Amygdala (tissue), 56 donors: ENCODE results near the gene KLHL17.
"Not testable (repeated sequence)": the region's sequence is repeated elsewhere in the genome, so short reads cannot be mapped to it uniquely, and the experiment has no call there.

Experiments used
- DNase-seq, 56 donors: peaks; one replicate each; lab custom pipeline; 2025; lab: John Stamatoyannopoulos, UW

KLHL17 gene

DNA sequence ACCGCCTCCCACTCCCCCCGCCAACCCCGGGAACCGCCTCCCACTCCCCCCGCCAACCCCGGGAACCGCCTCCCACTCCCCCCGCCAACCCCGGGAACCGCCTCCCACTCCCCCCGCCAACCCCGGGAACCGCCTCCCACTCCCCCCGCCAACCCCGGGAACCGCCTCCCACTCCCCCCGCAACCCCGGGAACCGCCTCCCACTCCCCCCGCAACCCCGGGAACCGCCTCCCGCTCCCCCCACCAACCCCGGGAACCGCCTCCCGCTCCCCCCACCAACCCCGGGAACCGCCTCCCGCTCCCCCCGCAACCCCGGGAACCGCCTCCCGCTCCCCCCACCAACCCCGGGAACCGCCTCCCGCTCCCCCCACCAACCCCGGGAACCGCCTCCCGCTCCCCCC is 16.4 kb downstream of the KLHL17 start:
- DNase-seq: not testable (repeated sequence)

DNA sequence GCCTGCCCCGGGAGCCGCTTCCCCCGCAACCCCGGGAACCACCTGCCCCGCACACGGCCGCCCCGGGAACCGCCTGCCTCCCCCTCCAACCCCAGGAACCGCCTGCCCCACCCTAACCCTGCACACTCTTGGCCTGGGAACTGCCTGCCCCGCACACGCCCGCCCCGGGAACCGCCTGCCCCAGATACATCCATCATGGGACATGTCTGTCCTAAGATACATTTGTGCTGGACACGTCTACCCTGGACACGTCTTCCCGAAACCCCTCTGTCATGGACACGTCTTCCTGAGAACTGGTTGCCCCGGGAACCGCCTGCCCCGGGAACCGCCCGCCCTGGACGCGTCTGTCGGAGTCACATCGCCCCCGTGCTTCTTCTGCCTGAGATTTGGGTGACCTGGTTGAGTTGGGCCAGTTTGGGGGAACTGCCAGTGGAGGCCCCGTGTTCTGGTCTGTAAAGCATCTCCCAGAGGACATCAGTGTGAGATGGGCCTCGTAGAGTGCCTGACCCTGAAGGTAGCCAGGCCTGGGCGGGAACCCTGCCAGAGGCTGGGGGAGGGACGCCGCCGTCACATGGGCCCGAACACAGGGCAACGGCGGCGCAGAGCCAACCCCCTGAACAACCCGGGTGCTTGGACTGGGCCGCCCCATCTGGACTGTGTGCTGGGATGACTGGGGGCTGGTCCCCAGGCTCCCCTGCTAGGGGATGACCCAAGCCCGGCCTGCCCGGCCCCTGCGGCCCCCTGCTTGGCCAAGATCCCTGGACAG is 17.9 kb downstream of the KLHL17 start:
- no peak for DNase-seq

- no peak for DNase-seq
Measured at GRCh38 chr1:978835-979743, 18.7 kb downstream of the KLHL17 start.

GRCh38 chr1:979744-980072 is 19.3 kb downstream of the KLHL17 start:
- DNase-seq: no peak

- no peak for DNase-seq
Measured at GRCh38 chr1:980137-980571, 19.8 kb downstream of the KLHL17 start.

DNA sequence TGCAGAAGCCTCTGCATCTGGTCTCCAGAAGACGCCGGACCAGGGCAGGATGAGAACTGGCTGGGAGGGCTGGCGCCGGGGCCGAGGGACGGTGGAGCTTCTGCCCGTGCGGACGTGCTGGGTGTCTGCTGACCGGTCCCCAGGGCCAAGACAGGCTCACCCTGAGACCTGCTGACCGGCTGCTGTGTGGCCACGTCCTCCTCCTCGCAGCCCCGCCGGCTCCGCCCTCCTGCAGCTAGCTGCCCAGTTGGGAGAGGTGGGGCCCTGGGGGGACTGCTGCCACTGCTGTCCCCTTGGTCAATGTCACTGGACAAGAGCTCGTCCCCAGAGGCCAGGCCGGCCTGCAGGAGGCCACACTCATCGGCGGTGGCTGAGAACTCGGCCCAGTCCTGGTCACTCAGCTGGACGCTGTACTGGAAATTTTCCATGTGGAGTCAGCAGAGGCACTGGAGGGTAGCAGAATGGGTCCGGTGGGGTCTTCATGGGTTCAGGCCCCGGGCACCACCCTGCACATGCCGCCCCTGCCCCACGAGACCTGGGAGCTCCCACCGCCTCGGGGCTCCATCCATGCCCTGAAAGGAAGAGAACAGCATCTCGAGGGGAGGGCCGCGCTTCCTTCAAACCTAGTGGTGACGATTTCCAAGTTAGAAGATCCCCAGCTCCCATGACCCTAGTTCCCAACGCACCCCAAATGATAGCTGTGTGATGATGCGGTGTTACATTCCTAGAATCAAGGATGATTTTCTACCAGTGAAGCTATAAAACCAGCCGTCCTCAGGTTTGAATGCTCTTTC is 20.4 kb downstream of the KLHL17 start:
- DNase-seq: no peak

DNA sequence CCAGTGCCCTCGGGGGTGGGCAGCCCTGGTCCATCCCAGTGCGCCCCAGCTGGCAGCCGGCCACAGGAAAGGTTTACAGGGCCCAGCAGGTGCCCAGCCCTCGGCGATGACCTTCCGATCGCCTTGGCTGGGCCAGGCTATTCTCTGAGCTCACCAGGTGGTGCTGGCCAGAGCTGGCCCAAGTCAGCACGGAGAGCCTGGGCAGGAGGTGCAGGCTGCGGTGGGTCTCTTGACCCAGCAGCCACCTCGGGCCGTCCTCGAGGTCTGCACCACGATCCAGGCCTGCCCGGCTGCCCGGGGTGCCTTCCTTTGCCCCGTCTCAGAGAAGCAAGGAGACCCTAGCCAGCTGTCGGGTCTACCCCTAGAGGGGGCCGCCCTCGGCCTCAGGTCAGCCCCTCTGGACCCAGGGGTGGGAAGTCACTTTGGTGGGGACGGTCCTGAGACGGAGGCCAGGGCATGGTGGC is 21.1 kb downstream of the KLHL17 start:
- no peak for DNase-seq

- no peak for DNase-seq
Measured at GRCh38 chr1:981955-982558, 21.7 kb downstream of the KLHL17 start, which contains the start of gene PERM1. Gene PERM1, minus strand, starts transcription at chr1:982093. Its CDS starts 1,064 bp downstream, at chr1:981029.

GRCh38 chr1:982765-983436 is 22.5 kb downstream of the KLHL17 start:
- no peak for DNase-seq

GRCh38 chr1:983798-984475 is 23.6 kb downstream of the KLHL17 start:
- DNase-seq: peak in 16 of 56 donors; percentile 11 to 59 (median 30)

- DNase-seq: no peak
Measured at GRCh38 chr1:984476-984814, 24.1 kb downstream of the KLHL17 start.

DNA sequence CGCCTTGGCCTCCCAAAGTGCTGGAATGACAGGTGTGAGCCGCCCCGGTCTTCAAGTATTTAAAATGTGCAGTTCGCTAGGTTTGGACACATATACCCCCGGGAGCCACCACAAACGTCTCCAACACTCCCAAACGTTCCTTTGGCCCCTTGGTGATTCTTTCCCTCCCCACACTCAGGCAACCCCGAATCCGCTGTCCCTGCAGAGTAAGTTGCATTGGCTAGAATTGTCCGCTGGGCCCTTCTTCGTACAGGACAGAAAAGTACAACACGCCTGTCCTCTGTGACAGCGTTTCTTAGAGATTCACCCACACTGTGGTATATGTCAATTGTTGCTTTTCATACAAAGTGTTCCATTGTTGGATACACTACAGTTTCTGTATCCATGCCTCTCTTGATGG is 24.7 kb downstream of the KLHL17 start:
- no peak for DNase-seq

GRCh38 chr1:988061-988460 is 27.7 kb downstream of the KLHL17 start:
- DNase-seq: not testable (repeated sequence)

GRCh38 chr1:991275-991674 is 30.9 kb downstream of the KLHL17 start:
- not testable (repeated sequence) for DNase-seq

DNA sequence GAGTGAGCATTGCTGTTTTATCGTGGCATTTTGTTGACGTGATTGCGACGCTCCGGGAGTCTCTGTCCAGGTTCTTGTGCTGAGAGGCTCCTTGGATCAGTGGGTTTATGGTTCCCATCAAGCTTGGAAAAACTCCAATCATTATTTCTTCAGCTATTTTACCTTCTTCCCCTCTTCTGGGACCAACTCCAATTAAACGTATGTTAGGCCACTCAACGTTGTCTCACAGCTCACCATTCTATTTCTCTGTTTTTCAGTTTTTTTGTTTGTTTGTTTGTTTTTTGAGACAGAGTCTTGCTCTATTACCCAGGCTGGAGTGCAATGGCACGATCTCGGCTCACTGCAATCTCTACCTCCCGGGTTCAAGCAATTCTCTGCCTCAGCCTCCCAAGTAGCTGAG is 31.5 kb downstream of the KLHL17 start:
- DNase-seq: no peak

GRCh38 chr1:992362-992761 is 32.0 kb downstream of the KLHL17 start:
- DNase-seq: no peak

DNA sequence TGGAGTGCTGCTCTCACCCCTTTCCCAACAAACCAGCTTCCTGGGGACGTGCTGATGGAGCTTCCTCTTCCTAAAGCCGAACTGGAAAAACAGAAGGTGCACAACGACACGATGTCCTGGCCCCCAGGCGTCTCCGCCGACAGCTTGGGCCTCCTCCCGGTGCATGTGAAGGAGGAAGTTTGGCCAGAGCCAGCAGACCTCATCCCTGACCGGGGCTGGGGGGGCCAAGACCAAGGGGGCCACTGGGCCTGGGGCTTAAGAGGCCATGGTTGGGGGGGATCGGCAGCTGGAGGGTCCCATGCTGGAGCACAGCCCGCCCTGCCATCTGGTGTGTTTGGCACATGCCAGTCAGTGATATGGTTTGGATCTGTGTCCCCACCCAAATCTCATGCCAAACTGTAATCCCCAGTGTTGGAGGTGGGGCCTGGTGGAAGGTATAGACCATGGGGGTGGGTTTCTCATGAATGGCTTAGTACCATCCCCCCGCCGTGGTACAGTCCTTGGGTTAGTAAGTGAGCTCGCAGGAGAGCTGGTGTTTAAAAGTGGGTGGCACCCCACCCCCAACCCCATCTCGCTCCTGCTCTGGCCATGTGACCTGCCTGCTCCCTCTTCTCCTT is 33.1 kb downstream of the KLHL17 start:
- no peak for DNase-seq

GRCh38 chr1:994546-994945 is 34.2 kb downstream of the KLHL17 start:
- not testable (repeated sequence) for DNase-seq
